LNCAP (cell line): ENCODE results near the gene TNFRSF9.

Experiments
- TF ChIP-seq, protein P1 (sequence below): fragments of 450-650 bp; IDR thresholded peaks from 2 replicates; pipeline ENCODE4 v1.5.1; 2017; ENCODE audit warnings: mild to moderate bottlenecking

Gene TNFRSF9

GRCh38 chr1:7888248-7889081 lies 52.2 kb downstream of the TNFRSF9 start:
- TF ChIP-seq, protein P1, sequence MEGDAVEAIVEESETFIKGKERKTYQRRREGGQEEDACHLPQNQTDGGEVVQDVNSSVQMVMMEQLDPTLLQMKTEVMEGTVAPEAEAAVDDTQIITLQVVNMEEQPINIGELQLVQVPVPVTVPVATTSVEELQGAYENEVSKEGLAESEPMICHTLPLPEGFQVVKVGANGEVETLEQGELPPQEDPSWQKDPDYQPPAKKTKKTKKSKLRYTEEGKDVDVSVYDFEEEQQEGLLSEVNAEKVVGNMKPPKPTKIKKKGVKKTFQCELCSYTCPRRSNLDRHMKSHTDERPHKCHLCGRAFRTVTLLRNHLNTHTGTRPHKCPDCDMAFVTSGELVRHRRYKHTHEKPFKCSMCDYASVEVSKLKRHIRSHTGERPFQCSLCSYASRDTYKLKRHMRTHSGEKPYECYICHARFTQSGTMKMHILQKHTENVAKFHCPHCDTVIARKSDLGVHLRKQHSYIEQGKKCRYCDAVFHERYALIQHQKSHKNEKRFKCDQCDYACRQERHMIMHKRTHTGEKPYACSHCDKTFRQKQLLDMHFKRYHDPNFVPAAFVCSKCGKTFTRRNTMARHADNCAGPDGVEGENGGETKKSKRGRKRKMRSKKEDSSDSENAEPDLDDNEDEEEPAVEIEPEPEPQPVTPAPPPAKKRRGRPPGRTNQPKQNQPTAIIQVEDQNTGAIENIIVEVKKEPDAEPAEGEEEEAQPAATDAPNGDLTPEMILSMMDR, result no peak

GRCh38 chr1:7886405-7886745 lies 54.3 kb downstream of the TNFRSF9 start:
- TF ChIP-seq, protein P1, result no peak

GRCh38 chr1:7885513-7886404 lies 54.9 kb downstream of the TNFRSF9 start:
- TF ChIP-seq, protein P1, result no peak

GRCh38 chr1:7884757-7885156 lies 55.9 kb downstream of the TNFRSF9 start:
- TF ChIP-seq, protein P1, result no peak

DNA sequence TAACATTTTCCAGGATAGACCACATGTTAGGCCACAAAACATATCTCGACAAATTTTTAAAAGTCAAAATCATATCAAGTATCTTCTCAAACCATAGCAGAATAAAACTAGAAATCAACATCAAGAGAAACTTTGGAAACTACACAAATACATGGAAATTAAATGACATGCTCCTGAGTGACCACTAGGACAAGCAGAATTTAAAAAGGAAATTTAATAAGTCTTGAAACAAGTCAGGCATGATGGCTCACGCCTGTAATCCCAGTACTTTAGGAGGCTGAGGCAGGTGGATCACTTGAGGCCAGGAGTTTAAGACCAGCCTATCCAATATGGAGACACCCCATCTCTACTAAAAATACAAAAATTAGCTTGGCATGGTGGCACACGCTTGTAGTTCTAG lies 61.4 kb downstream of the TNFRSF9 start:
- TF ChIP-seq, protein P1, result no peak

- TF ChIP-seq, protein P1, result no peak
Measured at GRCh38 chr1:7878027-7878426, 62.6 kb downstream of the TNFRSF9 start.

DNA sequence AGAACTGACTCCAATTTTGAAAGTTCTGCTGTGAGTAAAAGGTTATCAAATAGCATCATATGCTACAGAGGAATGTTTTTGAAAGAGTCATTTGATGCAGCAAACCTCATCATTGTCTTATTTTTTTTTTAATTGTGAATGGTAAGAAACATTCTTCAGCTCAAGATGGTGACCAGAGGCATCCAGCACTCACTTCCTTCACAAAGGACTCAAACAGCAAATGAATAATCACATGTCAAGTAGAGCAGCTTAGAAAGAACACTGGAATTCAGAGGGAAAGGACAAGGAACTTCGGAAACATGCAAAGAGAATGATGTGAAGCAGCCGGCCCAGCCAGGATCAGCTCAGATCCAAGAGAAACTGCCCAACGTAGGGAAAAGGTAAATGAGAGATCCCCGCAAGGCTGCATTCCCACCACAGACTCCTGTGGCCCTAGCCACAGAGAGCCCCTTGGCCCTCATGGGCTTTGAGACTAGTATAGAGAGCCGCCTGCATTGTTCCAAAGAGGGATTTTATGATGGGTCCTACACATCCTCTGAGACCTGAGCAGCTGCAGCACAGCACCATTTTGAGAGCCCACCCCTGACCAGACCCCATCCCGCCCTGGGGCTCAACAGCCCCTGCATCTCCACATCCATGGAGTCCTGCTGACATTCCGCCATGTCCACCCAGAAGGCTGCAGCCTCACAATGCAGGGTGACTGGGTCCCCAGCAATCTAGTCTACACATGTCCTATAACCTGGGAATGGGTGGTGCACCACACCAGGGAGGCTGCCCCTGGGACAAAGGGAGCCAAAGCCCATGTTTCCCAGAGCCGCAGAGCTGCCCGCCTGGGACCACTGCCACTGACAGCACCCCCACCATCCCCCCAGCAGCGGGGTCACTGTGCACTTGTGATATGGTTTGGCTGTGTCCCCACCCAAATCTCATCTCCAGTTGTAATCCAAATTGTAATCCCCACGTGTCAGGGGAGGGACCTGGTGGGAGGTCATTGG lies 66.5 kb downstream of the TNFRSF9 start:
- TF ChIP-seq, protein P1, result no peak
